Heart left ventricle (tissue), 16 donors: ENCODE measurements around the gene DNAJB13. TPM values are rescaled to one million over a fixed set of nuclear protein-coding genes. Genes with fewer than 3 reads are reported as not detected.
A peak's percentile ranks its signal among the peaks of the same experiment; 100 is the strongest.

Experiments
- ATAC-seq, 4 donors: fragments of 200-7000 bp; cut with Tn5 transposase; one replicate each; pipeline ENCODE4 v1.9.1; 2020 to 2022; ENCODE audit warnings: moderate library complexity in 4 of 4, mild to moderate bottlenecking in 3 of 4, moderate number of reproducible peaks in 1 of 4
- DNase-seq, 5 donors: peaks; one replicate each; pipeline ENCODE4 v3.0.0-alpha.2; 2020
- H3K27ac ChIP-seq, 12 donors: fragments of 200-600 bp; sonication (generic) in 4 of 12; one replicate each; pipeline versions ENCODE4 v1.5.0 to v1.8.0; 2016 to 2022; ENCODE audit warnings: mild to moderate bottlenecking in 2 of 12
- H3K27me3 ChIP-seq, 9 donors: fragments of 200-600 bp; sonication (generic) in 2 of 9; one replicate each; pipeline versions ENCODE4 v1.5.1 to v1.8.0; 2016 to 2022; ENCODE audit warnings: mild to moderate bottlenecking in 3 of 9
- H3K36me3 ChIP-seq, 9 donors: fragments of 200-600 bp; sonication (generic) in 2 of 9; one replicate each; pipeline versions ENCODE4 v1.5.0 to v1.8.0; 2018 to 2022; ENCODE audit warnings: mild to moderate bottlenecking in 2 of 9
- H3K4me1 ChIP-seq, 12 donors: fragments of 200-600 bp; sonication (generic) in 4 of 12; one replicate each; pipeline versions ENCODE4 v1.5.0 to v1.8.0; 2016 to 2022; ENCODE audit warnings: mild to moderate bottlenecking in 3 of 12
- H3K4me3 ChIP-seq, 12 donors: fragments of 200-600 bp; sonication (generic) in 4 of 12; one replicate each; pipeline versions ENCODE4 v1.5.0 to v1.8.0; 2017 to 2022; ENCODE audit warnings: mild to moderate bottlenecking in 9 of 12, moderate library complexity in 4 of 12
- H3K9me3 ChIP-seq, 12 donors: fragments of 200-600 bp; sonication (generic) in 4 of 12; one replicate each; pipeline versions ENCODE4 v1.5.0 to v1.8.0; 2016 to 2022; ENCODE audit warnings: mild to moderate bottlenecking in 1 of 12
- CTCF ChIP-seq, 12 donors: fragments of 200-600 bp; sonication (generic) in 4 of 12; IDR thresholded peaks; one replicate each; pipeline versions ENCODE4 v1.5.0 to v1.8.0; 2018 to 2022; ENCODE audit warnings: antibody characterized with exemption in 12 of 12, mild to moderate bottlenecking in 5 of 12
- POLR2A ChIP-seq, 2 donors: fragments of 450-650 bp; IDR thresholded peaks; one replicate each; pipeline ENCODE4 v1.6.1; 2017; ENCODE audit warnings: antibody characterized with exemption in 2 of 2, mild to moderate bottlenecking in 2 of 2, moderate library complexity in 2 of 2
- WGBS, 4 donors: extraction: QIAGEN DNeasy Blood & Tissue Kit in 2 of 4; methylation state at CpG; one replicate each; pipeline versions ENCODE4 v1.1.5 to v1.1.7; 2013 to 2018; 5-methylcytosine and 5-hydroxymethylcytosine counted together
- intact Hi-C, 10 donors: fragments of 100-400 bp; cut with DNase I; formaldehyde crosslinking; loops; one replicate each; pipeline versions ENCODE4 v1.11.1 to v1.14.2; 2022
- polyA plus RNA-seq, 2 donors: library from polyadenylated mRNA; stranded (reverse); fragments of 200-250 nt; gene quantifications; one replicate each; pipeline ENCODE4 v1.2.3, GENCODE V29; 2013
- total RNA-seq, 9 donors: library from RNA; depleted of rRNA in 2 of 9; stranded (reverse); fragments of >200 nt in 2 of 9; fragmentation: NEBNext Ultra II Directional in 3 of 9; extraction: Animal tissue kit (Norgen Biotek cat#: 25700) in 3 of 9; gene quantifications; one replicate each; pipeline versions ENCODE4 v1.1.0 to v1.2.4, GENCODE V29; 2016 to 2023
- donor health status: ischemic (EF 13 %, LVEDD 7.1; RV severe dilation, severe dysfunction).
- donor health status: healthy with polysubstance abuse.
- donor health status: DM: no; HTN: yes; CAD: no.
- donor health status: DM: no; HTN: no; CAD: no.
- donor health status: ischemic (EF 25% LVEDD 6.9; RV normal size, moderate dysfunction).
- donor health status: ischemic (EF 25% LVEDD 5.7; RV mildly dilated, moderate dysfunction).
- donor health status: healthy.
- donor health status: DM: yes; HTN: yes; CAD: no.
- donor health status: ischemic (EF 35%, LVEDD 5.7; RV mildly dilated, moderate dysfunction).
- donor health status: nonischemic (EF 11% LVEDD 7.7; RV severe dilation, severe dysfunction).
- donor health status: DM: yes; HTN: yes; CAD: no.
- donor health status: PGD.
- donor health status: ischemic (EF 29% LVEDD 5.4; RV normal size, mild dysfunction).
- donor health status: nonischemic (EF 23%, LVEDD 6.1; RV moderate dilation, normal function).

DNAJB13 gene
- total and polyA plus RNA-seq, 11 donors = 0.14 TPM; not detected in 10

GRCh38 chr11:74009675-74010305 lies 59.0 kb downstream of the DNAJB13 start:
- Histone ChIP-seq H3K4me3 (no peak overlapping the region), H3K27me3 (no peaks in the 10 kb centered on the region), H3K4me1 (peaks cover 0 to 58% (median 13%) of the 10 kb centered on the region in 12 donors), H3K27ac (peak overlapping the region in 2 of 12 donors; percentile 8 to 69), H3K9me3 (no peaks in the 10 kb centered on the region), H3K36me3 (peaks cover 0 to 22% (median 3%) of the 10 kb centered on the region in 9 donors)
- DNase-seq (no peak), ATAC-seq (no peak)
- TF ChIP-seq POLR2A (IDR thresholded peaks at IDR 0.05) = no peak
- TF ChIP-seq CTCF (IDR thresholded peaks at IDR 0.05) = no peak
- intact Hi-C loops = loop anchor here in 2 of 10 donors (10.0 kb wide), 2 partner anchors 45 to 155 kb away; no protein-coding TSS in a partner anchor
- WGBS, 4 donors = 76 to 80% (median 77%) methylated on average over 5 of the region's 5 CpGs

- Histone ChIP-seq H3K9me3 (no peaks in the 10 kb centered on the region), H3K27ac (peak overlapping the region in 3 of 12 donors; percentile 22 to 34 (median 29)), H3K36me3 (peaks cover 0 to 18% (median 0%) of the 10 kb centered on the region in 9 donors), H3K4me3 (no peak overlapping the region), H3K4me1 (peaks cover 0 to 64% (median 14%) of the 10 kb centered on the region in 12 donors), H3K27me3 (no peaks in the 10 kb centered on the region)
- 85 to 95% (median 89%) methylated on average over 9 of the region's 9 CpGs for WGBS, 4 donors
- TF ChIP-seq POLR2A (IDR thresholded peaks at IDR 0.05) = no peak
- TF ChIP-seq CTCF (IDR thresholded peaks at IDR 0.05) = no peak
- DNase-seq (no peak), ATAC-seq (no peak)
- intact Hi-C loops = loop anchor here in 2 of 10 donors (10.0 kb wide), 2 partner anchors 46 to 156 kb away; no protein-coding TSS in a partner anchor
These were observed 59.8 kb downstream of the DNAJB13 start for GRCh38 chr11:74010306-74011300.

- Histone ChIP-seq H3K27ac (peak overlapping the region in 2 of 12 donors; percentile 29 to 34), H3K9me3 (no peaks in the 10 kb centered on the region), H3K4me3 (no peak overlapping the region), H3K4me1 (peaks cover 0 to 61% (median 14%) of the 10 kb centered on the region in 12 donors), H3K27me3 (no peaks in the 10 kb centered on the region), H3K36me3 (peaks cover 0 to 26% (median 2%) of the 10 kb centered on the region in 9 donors)
- DNase-seq (no peak), ATAC-seq (peak in 3 of 4 donors; percentile 21 to 53 (median 43))
- TF ChIP-seq POLR2A (IDR thresholded peaks at IDR 0.05) (no peak), CTCF (IDR thresholded peaks at IDR 0.05) (no peak)
- intact Hi-C loops = loop anchor here in 2 of 10 donors (10.0 kb wide), 2 partner anchors 47 to 157 kb away; no protein-coding TSS in a partner anchor
- 67 to 86% (median 78%) methylated on average over 7 to 8 of the region's 8 CpGs for WGBS, 4 donors
These were observed 60.7 kb downstream of the DNAJB13 start for GRCh38 chr11:74011360-74012073.
